Measurements from ENCODE around the gene CCL15.
"Not testable (repeated sequence)": the region's sequence is repeated elsewhere in the genome, so short reads cannot be mapped to it uniquely, and the experiment has no call there.

CCL15 gene, protein sequence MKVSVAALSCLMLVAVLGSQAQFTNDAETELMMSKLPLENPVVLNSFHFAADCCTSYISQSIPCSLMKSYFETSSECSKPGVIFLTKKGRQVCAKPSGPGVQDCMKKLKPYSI

DNA sequence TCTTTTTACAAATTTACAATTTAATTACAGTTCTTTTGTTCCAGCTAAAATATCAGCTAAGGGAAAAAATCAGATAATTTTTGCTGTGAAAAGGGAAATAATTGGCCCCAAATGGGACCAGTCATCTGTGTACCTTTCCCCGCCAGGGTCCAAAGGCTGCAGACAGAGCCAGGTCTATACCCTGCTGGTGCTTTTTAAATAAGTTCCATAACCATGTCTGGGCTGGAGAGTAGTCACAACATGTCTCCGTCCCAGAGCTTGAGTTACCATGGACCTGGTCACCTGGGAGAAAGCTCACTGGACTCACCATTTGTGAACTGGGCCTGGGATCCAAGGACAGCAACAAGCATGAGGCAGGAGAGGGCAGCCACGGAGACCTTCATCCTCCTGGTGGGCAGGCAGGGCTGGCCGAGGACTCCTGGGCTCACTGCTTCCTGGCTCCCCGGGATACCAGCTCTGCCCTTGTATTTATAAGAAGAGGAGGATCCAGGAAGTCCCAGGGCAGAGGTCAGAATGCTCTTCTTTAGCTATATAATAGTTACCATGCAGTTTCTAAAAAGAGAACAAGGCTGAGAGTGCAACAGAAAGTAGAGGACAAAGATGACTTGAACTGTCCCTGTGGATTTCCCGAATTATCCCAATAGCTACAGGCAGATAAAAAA lies at the start of gene CCL15:
TSS of gene CCL15 (minus strand) at position 444 of the 662 bp plus-strand sequence. CDS start at position 383, 61 bp downstream.
- no peak for DNase-seq (ENCODE audit: low spot score)

DNA sequence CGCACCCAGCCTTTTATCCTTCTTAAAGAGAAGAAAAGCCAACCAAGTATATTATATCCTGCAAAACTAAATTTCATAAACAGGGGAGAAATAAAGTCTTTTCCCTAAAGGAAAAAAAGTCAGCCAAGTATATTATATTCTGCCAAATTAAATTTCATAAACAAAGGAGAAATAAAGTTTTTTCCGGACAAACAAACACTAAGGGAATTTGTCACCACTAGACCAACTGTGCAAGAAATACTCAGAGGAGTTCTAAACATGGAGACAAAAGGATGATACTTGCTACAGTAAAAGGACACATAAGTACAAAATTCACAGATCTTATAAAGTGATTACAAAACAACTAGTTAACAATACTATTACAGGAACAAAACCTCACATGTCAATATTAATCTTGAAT lies 48.3 kb upstream of the CCL15 start:
- DNase-seq (ENCODE audit: low spot score) = no peak

DNA sequence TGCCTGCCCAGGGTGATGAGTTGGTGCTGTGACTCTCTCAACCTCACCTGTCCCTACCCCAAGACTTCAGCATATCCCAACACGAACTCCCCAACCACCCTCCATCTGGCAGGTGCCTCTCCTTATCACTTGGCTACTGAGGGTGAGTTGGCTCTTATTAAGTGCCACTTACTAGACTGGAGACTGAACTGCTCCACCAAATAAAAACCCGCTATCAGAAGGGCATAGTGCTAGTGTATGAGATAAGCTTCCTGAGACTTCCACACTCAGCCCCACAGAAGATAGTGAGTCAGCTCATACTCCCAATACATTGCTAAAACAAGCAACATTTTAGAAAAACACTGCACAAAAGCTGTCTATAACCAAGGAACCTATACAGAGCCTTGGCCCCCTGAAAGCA lies 46.7 kb upstream of the CCL15 start:
- DNase-seq (ENCODE audit: low spot score) = no peak

DNA sequence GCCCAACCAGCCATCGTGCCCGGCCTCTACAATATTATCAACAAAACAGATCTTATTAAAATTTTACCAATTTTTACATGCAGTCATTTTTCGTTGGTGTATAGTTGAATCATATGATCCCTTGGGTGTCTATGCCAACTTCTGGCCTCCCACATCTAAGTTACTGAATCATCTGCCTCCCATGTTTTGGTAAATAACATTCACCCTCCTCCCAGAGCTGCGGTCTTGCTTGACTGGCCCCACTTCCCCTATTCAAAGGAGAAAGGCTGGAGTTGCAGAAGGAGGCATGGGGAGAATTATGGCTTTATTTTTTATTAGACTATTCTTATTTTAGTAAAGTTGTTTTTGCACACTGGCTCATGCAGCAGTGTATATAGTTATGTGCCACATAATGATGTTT lies 34.9 kb upstream of the CCL15 start:
- DNase-seq (ENCODE audit: low spot score) = no peak

DNA sequence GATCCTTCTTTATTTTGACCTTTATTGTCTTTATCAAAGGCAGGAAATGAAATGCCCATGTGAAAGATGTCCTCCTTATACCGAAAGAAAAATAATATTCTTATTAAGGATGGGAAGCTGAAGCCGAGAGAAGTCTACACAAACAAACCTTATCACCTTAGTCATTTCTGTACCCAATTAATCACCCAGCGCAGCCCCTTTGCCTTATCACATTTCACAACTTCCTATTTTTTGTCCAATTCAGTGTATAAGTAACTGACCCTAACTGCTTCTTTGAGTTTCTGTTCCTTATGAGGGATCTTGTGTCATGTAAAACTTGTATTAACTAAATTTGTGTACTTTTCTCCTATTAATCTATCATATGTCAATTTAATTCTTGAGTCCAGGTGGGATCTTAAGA lies 32.8 kb upstream of the CCL15 start:
- DNase-seq (ENCODE audit: low spot score) = no peak

DNA sequence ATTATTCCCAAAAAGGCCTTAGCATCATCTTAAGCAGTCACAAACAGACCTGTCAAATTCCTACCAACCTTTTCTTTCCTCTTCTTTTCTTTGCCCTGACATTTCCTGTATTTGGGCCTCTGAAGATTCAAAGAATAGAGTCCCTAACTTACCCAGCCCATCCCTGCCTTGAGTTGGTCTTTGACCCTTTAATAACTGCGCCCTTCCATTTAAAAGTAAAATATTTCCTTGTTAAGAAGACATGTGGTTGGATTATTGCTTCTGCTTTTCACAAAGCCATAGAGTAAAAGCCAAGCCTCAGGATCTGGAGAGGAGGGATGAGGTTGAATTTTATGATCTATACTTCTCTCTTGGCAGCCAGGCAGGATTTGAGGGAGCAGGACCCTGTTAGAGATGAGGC lies 29.6 kb upstream of the CCL15 start:
- no peak for DNase-seq (ENCODE audit: low spot score)

DNA sequence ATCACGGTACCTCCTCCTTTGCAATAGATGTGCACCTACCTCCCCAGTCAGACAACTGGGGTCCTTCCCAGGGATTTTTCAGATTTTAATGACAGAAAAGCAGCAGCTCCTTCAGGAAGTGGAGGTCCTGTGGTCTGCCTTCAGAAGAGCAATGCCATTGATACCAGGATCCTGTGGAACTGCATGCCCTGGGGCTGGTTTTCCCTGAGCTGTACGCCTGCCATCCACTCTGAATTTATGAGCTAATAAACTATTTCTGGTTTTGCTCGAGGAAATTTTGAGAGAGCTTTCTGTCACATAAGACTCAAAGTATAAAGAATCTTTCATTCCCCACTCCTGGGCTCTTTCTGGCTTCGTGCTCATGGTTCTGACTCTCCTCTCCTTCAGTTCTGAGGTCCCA lies 26.4 kb upstream of the CCL15 start:
- DNase-seq (ENCODE audit: low spot score) = peak; percentile 50

DNA sequence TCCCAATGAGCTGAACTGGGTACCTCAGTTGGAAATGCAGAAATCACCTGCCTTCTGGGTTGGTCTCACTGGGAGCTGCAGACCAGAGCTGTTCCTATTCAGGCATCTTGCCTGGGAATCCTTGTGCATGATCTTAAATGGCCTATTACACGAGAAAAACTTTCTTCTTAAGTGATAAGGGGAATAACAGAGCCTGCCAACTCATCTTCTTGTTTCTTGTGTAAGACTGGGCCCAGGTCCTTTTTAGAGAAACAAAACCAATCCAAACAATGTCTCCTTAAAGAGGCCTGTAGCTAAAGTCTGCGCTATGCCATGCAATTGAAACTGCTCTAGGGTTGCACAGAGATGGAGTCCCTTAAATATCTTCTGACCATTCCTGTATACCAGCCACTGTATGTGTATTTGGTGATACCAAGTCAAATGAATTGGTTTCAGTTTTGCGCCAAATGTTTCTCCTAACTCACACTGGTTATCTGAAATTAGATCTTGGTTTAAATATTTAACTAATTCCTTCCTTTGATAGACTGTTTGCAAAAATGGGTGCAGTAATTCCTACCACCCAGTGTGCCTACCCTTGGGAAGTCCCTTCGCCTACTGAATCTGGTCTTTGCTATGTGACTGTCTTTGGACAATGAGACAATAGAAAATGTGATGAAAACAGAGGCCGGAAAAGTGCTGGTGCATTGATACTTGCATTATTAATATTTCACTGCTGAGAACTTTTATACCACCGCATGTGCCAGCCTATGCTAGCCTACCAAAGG lies 22.9 kb upstream of the CCL15 start:
- no peak for DNase-seq (ENCODE audit: low spot score)

DNA sequence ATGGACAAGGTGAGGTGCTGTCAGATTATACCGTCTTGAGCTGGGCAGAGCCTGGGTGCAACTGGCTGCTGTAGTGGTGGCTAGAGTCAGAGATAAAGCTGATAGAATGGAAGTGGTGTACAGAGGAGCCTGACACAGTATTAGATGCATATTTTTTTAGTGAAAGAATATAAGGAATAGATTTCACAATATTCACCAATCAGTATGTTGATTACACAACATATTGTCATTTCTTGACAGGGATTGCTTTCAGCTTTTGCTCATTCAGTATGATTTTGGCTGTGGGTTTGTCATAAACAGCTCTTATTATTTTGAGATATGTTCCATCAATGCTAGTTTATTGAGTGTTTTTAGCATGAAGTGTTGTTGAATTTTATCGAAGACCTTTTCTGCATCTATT lies 18.1 kb upstream of the CCL15 start:
- no peak for DNase-seq (ENCODE audit: low spot score)

DNA sequence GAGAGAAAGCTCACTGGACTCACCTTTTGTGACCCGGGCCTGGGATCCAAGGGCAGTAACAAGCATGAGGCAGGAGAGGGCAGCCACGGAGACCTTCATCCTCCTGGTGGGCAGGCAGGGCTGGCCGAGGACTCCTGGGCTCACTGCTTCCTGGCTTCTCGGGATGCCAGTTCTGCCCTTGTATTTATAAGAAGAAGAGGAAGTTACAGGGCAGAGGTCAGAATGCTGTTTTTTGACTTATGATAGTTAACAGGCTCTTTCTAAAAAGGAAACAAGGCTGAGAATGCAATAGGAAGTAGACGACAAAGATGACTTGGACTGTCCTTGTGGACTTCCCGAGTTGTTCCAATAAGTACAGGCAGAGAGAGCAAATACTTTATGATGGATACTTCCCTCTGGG lies 16.4 kb upstream of the CCL15 start, which contains the start of gene CCL23:
TSS of gene CCL23 (minus strand) at position 174 of the 400 bp plus-strand sequence. CDS start at position 99, 75 bp downstream.
- no peak for DNase-seq (ENCODE audit: low spot score)

DNA sequence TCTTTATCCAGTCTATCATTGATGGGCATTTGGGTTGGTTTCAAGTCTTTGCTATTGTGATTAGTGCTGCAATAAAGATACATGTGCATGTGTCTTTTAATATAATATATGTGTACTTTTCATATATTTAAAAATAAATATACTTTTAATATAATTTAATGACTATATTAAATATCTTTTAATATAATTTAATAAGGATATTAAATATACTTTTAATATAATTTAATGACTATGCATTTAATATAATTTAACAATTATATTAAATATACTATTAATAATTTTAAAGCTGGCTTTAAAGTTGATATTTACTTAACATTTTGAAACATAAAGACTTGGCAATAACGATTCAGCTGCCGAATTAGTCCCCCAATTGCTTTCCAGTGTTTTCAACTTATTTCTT lies 15.2 kb upstream of the CCL15 start:
- DNase-seq (ENCODE audit: low spot score) = no peak

DNA sequence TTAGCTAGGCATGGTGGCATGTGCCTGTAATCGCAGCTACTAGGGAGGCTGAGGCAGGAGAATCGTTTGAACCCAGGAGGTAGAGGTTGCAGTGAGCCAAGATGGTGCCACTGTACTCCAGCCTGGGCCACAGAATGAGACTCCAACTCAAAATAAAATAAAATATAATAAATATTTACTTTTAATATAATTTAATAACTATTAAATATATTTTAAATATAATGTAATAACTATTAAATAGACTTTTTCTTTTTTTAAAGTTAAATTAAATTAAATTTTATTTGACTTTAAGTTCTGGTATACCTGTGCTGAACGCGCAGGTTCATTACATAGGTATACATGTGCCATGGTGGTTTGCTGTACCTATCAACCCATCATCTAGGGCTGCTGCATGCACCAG lies 14.5 kb upstream of the CCL15 start:
- not testable (repeated sequence) for DNase-seq (ENCODE audit: low spot score)

DNA sequence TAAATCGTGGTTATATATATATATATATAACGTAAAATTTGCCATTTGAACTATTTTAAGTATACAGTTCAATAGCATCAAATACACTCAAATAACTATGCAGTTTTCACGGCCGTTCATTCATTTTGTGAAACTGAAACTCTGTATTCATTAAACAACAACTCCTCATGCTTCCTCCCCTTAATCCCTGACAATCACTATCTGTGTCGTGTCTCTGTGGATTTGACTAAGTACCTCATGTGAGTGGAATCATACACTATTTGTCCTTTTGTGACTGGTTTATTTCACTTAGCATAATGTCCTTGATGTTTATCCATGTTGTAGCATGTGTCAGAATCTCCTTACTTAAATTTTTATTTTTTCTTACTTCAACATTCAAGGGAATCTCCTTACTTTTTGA lies 13.6 kb upstream of the CCL15 start:
- DNase-seq (ENCODE audit: low spot score) = no peak

DNA sequence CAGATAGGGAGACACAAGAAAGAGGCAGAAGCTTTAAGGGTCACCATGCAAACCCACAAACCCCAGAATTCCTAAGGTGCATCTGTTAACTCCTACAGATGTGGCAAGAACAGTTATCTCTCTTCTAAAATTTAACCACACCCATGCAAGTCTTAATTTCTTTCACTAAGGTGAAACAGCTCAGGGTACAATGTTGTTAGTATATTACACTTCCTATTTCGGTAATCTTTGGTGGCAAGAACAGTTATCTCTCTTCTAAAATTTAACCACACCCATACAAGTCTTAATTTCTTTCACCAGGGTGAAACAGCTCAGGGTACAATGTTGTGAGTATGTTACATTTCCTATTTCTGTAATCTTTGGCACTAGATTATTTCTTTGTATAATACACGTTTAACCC lies 9.8 kb upstream of the CCL15 start:
- DNase-seq (ENCODE audit: low spot score) = no peak

DNA sequence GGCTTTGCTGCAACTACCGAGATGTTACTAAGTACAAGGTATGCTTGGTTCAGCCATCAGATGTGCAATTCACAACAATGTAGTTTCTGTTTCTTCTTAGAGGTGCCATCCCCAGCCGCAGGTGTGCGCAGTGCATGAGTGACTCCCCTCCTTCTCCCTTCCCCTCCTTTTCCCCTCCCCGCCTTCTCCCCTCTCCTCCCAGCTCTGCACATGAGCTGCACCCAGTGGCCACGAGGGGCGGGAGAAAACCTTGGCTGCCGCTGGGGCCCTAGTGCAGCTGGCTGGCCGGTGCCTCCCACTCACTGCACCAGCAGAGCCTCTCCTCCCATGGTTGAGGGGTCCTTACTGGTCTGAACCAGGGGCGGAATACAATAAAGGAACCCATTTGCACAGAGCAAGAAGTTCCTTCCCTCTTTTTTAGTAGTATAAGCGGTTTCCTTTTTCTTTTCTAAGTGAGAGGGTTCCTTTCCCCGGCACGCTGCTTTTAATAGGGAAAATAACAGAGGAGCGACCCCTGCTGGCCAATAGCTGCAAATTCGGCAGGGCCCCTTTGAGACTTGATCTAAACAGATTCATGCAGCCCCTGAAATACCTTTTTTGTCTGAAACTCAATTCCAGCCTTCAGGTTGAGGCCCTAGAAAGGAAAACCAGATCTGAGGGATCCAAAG lies 7.8 kb upstream of the CCL15 start:
- DNase-seq (ENCODE audit: low spot score) = no peak

DNA sequence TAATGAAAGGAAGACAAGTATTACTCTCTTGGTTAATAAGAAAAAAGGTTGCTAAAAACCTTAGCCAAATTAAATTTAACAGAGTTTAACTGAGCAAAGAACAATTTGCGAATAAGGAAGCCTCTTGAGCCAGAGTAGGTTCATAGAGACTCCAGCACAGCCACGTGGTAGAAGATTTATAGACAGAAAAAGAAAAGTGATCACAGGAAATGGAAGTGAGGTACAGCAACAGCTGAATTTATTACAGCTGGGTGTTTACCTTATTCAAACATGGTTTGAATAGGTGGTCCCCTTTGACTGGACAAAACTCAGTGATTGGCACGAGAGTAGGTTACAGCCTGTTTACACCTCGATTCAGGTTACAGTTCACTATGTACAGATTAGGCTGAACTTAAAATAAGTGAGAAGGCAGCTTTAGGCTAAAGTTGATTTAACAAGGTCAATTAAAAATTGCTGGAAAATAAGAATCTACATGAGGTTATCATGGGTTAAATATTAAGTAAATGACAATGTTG lies 3.3 kb upstream of the CCL15 start:
- DNase-seq (ENCODE audit: low spot score) = no peak

DNA sequence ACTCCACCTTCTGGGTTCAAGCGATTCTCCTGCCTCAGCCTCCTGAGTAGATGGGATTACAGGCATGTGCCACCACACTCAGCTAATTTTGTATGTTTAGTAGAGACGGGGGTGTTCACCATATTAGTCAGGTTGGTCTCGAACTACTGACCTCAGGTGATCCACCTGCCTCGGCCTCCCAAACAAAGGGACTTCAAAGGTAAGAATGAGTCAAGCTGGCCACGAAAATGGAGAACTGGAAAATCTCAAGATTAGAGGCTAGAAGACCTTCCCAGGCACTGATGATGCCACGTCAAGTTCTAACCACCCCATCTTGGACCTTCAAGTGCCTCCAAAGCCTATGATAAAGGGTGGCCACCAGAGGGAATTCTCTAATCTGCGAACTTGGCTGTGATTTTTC lies 1.3 kb upstream of the CCL15 start:
- no peak for DNase-seq (ENCODE audit: low spot score)

DNA sequence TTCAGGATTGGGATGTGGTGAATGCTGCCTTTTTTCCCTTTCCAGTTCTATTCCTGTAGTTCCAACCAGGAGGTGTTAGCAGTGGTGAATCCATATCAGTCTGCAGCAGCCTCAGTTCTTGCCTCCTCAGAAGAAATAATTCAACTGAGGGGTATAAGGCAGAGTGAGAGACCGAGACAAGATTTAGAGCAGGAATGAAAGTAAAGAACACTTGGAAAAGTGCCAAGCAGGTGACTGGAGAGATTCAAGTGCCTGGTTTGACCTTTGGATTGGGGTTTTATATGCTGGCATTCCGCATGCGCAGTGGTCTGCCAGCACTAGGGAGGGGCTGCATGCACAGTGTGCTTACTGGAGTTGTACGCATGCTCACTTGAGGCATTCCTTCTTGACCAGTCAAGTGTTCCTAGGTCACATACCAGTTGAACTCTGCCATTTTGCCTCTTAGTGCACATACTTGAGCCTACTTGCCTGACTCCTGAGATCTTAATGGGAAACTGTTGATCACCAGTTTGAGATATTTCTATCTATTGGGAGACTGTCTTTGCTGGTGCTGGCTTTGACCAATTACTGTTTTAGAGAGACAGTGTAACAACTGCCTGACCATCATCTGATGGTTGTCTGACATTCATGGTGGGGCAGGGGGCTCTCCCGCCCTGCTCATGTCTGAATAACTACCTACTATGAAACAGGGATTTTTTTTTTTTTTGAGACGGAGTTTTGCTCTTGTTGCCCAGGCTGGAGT lies 680 bp upstream of the CCL15 start:
- no peak for DNase-seq (ENCODE audit: low spot score)

DNA sequence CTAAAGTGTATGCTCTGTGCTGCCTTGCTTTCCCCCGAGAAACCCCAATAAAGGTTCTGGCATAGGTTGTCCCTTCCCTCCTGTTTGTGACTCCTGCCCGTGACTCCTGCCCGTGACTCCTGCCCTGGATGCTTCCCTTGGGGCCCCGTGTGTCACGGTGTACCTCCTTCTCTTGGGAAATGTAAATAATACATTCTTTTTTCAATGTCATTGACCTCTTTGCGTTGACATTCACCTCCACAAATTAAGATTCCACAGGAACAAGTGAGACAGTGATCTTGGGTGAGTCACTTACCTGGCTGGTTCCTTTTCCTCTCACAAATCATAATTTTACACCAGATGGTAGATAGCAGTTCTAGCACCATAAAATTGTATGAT lies 632 bp downstream of the CCL15 start:
- DNase-seq (ENCODE audit: low spot score) = no peak

DNA sequence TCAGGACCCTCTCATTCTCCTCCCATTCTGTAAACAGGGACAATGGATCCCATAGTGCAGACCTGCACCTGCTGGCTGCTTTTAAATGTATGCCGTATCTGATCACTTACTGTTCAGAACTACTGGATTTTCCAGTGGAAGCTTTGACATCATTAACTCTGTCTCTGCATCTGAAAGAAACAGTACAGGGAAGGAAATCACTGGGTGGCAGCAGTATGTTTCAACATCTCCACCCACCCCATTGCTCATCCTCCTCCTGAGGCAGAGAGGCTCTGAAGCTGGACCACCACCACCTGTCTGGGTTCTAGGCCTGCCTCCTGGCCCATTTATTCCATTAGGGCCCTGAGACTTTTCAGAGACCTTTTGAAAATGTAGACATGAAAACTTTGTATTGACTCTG lies 2.6 kb downstream of the CCL15 start:
- DNase-seq (ENCODE audit: low spot score) = no peak

DNA sequence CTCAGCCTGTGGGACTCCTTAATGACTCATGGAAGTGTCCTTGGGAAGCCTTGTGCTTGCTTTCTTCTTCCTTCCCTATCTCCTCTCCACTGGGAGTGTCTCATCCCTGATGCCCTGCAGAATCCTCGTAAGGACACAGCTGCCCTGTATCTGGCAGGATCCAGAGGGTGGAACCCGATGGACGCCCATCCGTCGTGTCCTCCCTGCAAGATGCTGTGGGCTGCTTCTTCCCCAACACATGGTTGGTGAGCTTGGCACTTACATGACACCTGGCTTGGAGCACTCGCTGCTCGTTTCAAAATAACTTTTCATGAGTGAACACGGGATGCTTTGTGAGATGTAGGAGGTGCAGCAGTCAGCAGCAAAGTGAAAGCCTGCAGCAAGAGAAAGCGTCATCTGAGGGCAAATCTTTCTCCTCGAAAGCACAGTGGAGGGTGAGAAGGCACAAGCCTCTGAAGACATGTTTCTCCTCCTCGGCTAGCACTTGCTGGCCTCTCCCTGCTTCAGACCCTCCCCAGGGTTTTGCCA lies 3.3 kb downstream of the CCL15 start:
- DNase-seq (ENCODE audit: low spot score) = no peak

DNA sequence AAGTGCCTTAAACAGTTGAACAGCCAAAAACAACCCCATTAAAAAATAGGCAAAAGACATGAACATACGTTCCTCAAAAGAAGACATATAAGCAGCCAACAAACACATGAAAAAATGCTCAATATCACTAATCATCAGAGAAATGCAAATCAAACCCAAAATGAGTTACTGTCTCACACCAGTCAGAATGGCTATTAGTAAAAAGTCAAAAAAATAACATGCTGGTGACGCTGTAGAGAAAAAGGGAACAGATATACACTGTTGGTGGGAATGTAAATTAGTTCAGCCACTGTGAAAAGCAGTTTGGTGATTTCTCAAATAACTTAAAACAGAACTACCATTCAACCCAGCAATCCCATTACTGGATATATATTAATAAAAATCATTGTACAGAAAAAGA lies 6.0 kb downstream of the CCL15 start:
- DNase-seq (ENCODE audit: low spot score) = not testable (repeated sequence)

Data from COLO829 (cell line).